Measurements from ENCODE around the gene EGFL7. TPM values are rescaled to one million over a fixed set of nuclear protein-coding genes. Genes with fewer than 3 reads are reported as not detected.

EGFL7 gene
- polyA plus RNA-seq, 1 of the 3 experiments (the other 2 are of a cell fraction) = 43.0 TPM

DNA sequence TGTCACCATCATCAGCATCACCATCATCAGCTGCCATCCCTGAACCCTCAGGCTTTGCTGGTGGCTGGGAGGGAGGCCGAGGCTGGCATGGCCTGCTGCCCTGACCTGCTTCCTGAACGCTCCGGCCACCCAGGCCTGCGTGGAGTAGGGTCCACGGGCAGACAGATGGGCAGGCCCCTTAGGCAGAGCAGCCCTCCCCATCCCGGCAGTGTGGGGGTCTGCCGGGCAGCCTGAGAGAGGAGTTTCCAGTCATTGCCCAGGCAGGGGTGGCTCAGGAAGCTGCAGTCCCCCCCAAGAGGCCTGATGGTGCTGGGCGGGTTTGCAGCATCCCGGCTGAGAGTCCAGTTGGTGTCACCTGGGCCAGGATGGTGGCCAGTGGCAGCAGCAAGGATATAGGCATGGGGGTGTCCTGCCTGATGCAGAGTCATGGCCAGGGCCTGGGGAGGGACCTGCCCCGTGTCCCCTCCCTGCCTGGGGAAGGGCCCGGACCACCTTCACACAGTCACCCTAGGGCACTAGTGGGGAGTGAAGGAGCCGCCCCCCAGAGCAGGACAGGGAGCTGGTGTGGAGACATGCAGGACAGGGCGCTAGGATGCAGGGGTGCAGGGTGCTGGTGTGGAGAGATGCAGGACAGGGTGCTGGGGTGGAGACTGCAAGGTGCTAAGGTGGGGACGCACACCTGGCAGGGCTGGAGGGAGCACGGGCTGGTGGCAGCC lies 7.7 kb upstream of the EGFL7 start:
- Histone ChIP-seq H3K27me3 (ENCODE audit: insufficient read depth) (no peaks in the 10 kb centered on the region), H3K4me1 (ENCODE audit: control insufficient read depth in 1 of 2, insufficient read depth in 2 of 2, low read depth in 1 of 2, low read length in 1 of 2) (peaks cover 5 to 11% of the 10 kb centered on the region in 2 experiments; a peak in 2 of 4 replicates), H3F3A (replicated peaks; ENCODE audit: insufficient read depth) (no peaks in the 10 kb centered on the region), H3K9me3 (no peaks in the 10 kb centered on the region), H2AFZ (ENCODE audit: low read depth) (no peak overlapping the region), H3K9me2 (no peaks in the 10 kb centered on the region), H3K79me2 (ENCODE audit: insufficient read depth) (no peaks in the 10 kb centered on the region), H4K20me1 (ENCODE audit: insufficient read depth) (no peaks in the 10 kb centered on the region), H3K4me2 (no peak overlapping the region), H3K36me3 (replicated peaks in 1 of 2; ENCODE audit: control insufficient read depth in 1 of 2, insufficient read depth in 2 of 2, low read length in 1 of 2) (no peaks in the 10 kb centered on the region), H3K9ac (no peak overlapping the region), H3K27ac (ENCODE audit: low read depth in 2 of 2, low read length in 1 of 2) (no peak overlapping the region), H3K4me3 (ENCODE audit: low read depth in 2 of 2, low read length in 1 of 2) (no peak overlapping the region)
- POLR2A ChIA-PET = no interaction called here
- CTCF ChIA-PET = interaction anchor here (1.2 to 3.1 kb wide), 3 partner anchors 9 to 18 kb away, joined by 3 to 26 read pairs (median 4); no protein-coding TSS in a partner anchor
- 71% methylated on average over 7 of the region's 15 CpGs for WGBS (ENCODE audit: low lambda C conversion rate)
- TF ChIP-seq, protein P1, sequence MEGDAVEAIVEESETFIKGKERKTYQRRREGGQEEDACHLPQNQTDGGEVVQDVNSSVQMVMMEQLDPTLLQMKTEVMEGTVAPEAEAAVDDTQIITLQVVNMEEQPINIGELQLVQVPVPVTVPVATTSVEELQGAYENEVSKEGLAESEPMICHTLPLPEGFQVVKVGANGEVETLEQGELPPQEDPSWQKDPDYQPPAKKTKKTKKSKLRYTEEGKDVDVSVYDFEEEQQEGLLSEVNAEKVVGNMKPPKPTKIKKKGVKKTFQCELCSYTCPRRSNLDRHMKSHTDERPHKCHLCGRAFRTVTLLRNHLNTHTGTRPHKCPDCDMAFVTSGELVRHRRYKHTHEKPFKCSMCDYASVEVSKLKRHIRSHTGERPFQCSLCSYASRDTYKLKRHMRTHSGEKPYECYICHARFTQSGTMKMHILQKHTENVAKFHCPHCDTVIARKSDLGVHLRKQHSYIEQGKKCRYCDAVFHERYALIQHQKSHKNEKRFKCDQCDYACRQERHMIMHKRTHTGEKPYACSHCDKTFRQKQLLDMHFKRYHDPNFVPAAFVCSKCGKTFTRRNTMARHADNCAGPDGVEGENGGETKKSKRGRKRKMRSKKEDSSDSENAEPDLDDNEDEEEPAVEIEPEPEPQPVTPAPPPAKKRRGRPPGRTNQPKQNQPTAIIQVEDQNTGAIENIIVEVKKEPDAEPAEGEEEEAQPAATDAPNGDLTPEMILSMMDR (IDR thresholded peaks at IDR 0.05) = no peak
- TF ChIP-seq EP300 (IDR thresholded peaks at IDR 0.05; ENCODE audit: borderline replicate concordance in 1 of 2, low read depth in 1 of 2, low read length in 1 of 2) (no peak), POLR2AphosphoS5 (IDR thresholded peaks at IDR 0.05; ENCODE audit: low read depth, low read length) (no peak), MEF2A (IDR thresholded peaks at IDR 0.05; ENCODE audit: borderline replicate concordance, low read depth) (no peak), FOSL2 (IDR thresholded peaks at IDR 0.05; ENCODE audit: borderline replicate concordance, low read depth) (no peak), SIN3A (IDR thresholded peaks at IDR 0.05; ENCODE audit: borderline replicate concordance, low read depth, low read length) (no peak), TCF12 (IDR thresholded peaks at IDR 0.05) (no peak), YY1 (IDR thresholded peaks at IDR 0.05; ENCODE audit: low read depth) (no peak), RCOR1 (IDR thresholded peaks at IDR 0.05; ENCODE audit: low read length) (no peak), CHD2 (IDR thresholded peaks at IDR 0.05; ENCODE audit: low read length, partially characterized antibody) (no peak), FOXM1 (IDR thresholded peaks at IDR 0.05; ENCODE audit: low read depth) (no peak), MXI1 (IDR thresholded peaks at IDR 0.05; ENCODE audit: low read depth, low read length) (no peak)
- TF ChIP-seq, protein P2, sequence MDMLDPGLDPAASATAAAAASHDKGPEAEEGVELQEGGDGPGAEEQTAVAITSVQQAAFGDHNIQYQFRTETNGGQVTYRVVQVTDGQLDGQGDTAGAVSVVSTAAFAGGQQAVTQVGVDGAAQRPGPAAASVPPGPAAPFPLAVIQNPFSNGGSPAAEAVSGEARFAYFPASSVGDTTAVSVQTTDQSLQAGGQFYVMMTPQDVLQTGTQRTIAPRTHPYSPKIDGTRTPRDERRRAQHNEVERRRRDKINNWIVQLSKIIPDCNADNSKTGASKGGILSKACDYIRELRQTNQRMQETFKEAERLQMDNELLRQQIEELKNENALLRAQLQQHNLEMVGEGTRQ (IDR thresholded peaks at IDR 0.05; ENCODE audit: borderline replicate concordance, low read depth, low read length) = no peak
- TF ChIP-seq, protein P3, sequence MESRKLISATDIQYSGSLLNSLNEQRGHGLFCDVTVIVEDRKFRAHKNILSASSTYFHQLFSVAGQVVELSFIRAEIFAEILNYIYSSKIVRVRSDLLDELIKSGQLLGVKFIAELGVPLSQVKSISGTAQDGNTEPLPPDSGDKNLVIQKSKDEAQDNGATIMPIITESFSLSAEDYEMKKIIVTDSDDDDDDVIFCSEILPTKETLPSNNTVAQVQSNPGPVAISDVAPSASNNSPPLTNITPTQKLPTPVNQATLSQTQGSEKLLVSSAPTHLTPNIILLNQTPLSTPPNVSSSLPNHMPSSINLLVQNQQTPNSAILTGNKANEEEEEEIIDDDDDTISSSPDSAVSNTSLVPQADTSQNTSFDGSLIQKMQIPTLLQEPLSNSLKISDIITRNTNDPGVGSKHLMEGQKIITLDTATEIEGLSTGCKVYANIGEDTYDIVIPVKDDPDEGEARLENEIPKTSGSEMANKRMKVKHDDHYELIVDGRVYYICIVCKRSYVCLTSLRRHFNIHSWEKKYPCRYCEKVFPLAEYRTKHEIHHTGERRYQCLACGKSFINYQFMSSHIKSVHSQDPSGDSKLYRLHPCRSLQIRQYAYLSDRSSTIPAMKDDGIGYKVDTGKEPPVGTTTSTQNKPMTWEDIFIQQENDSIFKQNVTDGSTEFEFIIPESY (IDR thresholded peaks at IDR 0.05; ENCODE audit: borderline replicate concordance, low read depth) = no peak
- TF ChIP-seq, protein P4, sequence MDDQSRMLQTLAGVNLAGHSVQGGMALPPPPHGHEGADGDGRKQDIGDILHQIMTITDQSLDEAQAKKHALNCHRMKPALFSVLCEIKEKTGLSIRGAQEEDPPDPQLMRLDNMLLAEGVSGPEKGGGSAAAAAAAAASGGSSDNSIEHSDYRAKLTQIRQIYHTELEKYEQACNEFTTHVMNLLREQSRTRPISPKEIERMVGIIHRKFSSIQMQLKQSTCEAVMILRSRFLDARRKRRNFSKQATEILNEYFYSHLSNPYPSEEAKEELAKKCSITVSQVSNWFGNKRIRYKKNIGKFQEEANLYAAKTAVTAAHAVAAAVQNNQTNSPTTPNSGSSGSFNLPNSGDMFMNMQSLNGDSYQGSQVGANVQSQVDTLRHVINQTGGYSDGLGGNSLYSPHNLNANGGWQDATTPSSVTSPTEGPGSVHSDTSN (IDR thresholded peaks at IDR 0.05) = no peak
- no peak for DNase-seq

Data from SK-N-SH (cell line).